NOMO-1 (cell line): Measurements from ENCODE around the gene RHOBTB3.
A peak's percentile ranks its signal among the peaks of the same experiment; 100 is the strongest.
"Not testable (repeated sequence)": the region's sequence is repeated elsewhere in the genome, so short reads cannot be mapped to it uniquely, and the experiment has no call there.

ENCODE experiments used
- DNase-seq, 2 experiments: peaks; one replicate each; lab custom pipeline; 2025; ENCODE audit not compliant: unreplicated experiment in 2 of 2; lab: John Stamatoyannopoulos, UW

The RHOBTB3 gene

DNA sequence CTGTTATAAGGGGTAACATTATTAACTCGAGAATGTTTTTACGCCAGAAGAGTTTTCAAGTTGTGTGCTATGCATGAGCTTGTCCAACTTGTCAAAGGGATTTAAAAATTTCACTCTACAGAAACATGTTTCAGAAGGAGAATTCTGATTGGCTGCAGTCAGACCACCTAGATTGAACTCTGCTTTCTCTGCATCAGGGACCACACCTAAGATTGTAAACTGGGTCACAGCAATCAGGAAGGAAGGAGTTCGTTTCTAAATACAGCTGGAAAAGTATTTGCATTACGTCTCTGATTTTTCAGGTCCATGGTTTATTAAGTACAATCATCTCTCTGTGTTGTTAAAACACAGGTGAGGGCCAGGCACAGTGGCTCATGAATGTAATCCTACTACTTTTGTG lies 85.6 kb downstream of the RHOBTB3 start:
- no peak for DNase-seq

DNA sequence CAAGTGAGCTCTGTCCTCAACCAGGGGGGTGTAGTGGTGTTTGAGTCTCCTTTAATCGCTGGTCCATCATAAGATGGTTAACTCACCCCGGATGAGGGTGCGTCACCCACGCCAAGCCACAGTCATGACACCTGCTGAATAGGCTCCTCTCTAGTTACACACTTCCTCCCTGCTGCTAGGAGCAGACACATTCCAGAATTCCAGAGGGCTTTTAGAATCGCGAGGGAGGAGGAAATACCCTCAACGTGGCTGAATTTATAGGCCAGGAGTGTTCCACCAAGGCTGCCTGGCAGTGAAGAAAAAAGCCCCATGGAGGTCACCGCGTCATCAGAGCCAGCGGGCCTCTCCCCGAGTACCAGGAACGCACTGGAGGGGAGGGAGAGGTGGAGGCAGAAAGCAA lies 86.3 kb downstream of the RHOBTB3 start:
- DNase-seq = no peak

DNA sequence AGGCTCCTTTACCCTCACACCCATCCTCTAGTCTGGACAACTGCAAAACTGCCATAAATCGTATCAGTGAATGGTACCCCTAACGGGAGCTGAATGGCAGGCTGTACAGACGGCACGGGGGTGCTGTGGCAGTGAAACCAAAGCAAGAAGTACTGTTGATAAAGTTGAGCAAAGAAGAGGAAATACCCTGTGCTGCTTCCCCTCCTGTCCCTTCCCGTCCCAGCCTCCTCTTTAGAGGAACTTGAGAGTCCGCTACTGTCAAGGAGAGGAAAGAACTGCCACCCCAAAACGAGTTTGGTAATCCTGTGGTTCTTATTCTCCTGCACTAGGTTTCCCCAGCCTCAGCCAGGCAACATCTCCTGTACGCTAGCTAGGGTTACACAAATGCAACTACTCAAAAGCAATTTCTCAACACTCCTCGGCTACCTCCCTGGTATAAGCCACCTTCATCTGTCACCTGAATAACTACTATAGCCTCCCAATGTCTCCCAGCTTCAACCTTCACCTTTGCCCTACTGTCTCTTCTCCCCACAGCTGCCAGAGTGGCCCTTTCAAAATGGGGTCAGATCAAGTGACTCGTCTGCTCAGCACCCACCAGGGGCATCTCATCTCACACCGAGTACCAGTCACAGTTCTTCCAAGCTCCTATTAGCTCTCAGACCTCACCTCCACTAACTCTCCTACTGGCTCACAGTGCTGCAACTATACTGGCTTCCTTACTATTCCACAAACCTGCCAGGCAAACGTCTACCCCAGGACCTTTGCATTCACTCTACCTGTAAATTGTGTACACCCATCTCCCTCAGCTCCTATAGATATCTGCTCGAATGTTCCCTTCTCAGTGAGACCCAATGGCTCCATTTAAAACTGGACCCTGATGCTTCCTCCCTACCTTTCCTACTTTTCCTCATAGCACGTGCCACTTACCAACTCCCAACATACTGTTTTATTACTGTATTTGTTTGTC lies 87.3 kb downstream of the RHOBTB3 start:
- peak; percentile 92 to 99 for DNase-seq

DNA sequence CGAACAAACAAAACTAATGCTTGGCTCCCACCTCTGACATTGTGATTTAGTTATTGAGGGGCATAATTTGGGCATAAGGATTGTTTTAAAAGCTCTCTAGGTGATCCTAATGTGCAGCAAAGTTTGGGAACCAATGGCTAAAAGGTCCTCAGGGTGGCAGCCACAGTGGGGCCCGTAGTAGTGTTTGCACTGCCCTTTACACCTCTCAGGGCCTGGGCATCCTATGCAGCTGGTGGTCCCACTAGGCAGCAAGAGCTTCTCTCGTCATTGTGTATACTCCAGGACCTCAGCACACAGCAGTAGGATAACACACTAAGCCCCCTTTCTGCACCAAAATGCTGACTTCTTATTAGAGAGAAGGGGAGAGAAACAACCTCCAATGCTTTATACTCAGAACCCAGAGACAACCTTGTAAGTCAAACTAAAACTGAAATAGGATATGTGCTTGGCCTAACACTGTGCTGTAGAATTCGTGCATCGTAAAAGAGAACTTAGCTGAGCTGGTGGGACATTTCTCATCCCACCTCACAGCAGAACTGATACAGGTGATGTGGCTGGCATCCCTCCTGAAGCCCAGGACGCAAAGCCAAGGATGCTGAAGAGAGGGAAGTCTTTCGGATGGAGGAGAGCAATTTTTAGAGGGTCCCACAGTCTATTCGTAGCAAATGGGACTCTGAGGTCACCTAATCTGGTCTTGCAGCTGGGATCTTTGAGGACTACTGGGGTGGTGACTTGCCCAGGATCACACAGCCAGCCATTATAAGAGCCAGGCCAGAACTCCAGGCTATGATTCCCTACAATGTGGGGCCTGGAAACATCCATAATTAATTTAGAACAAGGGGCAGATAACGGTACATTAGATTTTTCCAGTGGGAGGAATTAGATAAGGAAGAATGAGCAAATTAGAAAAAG lies 90.2 kb downstream of the RHOBTB3 start:
- DNase-seq = no peak

DNA sequence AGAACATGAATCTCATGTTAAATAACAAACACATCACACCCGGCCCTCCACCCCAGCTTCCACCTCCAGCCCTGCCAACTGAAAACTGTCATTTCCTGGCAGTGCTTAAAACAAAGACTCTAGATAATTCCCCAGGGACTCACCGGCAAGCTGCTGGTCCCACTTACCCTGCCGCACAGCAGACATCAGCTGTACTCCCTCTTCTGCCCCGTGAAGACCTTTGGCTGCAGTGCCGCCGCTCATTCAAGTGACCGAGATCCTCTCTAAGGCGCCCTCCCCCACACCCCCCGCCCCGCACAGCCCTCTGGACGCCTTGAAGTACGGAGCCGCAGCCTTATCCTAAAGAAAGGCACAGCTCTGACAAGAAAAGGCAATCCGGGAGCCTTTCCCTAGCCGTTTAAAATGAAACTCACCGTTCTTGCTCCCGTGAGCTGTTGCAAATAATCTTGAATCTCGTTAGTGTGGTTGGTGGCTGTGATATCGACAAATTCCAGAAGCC lies 91.0 kb downstream of the RHOBTB3 start:
- DNase-seq = peak; percentile 31 to 37

DNA sequence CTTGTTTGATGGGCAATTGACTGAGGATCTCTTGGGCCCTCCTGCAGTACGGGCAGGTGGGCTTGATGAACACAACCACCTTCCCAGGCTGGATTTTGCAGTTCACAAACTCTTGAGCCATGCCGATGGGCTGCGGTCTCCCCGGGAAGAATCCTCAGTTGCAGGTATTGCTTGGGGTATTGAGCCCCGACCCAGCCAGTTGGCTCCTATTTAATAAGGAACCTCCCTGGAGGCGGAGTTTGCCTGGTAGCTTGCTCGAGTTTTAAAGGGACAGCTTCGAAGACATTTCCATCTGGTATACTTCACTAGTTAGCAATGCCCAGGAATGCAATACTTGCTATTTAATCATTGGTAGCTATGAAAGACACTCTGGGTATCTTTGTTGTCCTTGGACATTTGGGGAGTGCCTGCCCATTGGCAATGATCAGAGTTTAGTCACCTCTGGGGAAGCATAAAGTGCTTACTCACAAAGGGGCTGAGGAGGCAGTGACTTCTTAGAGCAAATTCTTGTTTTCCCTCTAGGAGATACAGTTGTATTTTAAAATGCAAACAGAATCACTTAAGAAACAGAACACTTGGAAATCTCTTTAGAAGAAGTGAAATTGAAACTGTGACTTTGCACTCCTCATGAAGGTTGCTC lies 91.5 kb downstream of the RHOBTB3 start, which contains the start of gene GLRX:
Gene GLRX, minus strand, starts transcription at position 185 of the 640 bp plus-strand sequence. Its CDS starts 64 bp downstream, at position 121.
- DNase-seq = peak; percentile 31 to 63

DNA sequence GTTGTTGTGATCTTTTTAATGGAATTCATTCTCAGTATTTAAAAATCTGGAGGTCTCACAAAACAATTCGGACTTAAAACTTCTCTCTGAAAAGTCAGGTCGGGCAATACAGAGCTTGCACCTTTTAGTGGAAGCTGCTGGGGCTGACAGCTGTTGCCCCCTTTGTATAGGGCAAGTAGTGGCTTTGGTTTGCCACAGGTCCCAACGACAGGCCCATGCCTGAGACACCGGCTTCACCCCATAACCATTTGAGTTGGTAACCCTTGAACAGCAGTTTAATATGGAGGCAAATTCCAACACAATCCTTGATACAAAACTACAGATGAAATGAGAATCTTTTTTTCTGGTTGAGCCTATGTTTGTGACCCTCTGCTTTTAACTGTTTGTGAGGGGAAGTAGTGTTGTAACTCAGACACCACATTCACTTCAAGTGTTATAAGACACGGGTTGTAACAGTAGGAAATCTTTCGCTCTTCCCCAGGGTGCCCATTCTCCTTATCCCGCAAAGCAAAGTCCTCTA lies 92.1 kb downstream of the RHOBTB3 start:
- DNase-seq = peak in 1 of 2 experiments; percentile 50

DNA sequence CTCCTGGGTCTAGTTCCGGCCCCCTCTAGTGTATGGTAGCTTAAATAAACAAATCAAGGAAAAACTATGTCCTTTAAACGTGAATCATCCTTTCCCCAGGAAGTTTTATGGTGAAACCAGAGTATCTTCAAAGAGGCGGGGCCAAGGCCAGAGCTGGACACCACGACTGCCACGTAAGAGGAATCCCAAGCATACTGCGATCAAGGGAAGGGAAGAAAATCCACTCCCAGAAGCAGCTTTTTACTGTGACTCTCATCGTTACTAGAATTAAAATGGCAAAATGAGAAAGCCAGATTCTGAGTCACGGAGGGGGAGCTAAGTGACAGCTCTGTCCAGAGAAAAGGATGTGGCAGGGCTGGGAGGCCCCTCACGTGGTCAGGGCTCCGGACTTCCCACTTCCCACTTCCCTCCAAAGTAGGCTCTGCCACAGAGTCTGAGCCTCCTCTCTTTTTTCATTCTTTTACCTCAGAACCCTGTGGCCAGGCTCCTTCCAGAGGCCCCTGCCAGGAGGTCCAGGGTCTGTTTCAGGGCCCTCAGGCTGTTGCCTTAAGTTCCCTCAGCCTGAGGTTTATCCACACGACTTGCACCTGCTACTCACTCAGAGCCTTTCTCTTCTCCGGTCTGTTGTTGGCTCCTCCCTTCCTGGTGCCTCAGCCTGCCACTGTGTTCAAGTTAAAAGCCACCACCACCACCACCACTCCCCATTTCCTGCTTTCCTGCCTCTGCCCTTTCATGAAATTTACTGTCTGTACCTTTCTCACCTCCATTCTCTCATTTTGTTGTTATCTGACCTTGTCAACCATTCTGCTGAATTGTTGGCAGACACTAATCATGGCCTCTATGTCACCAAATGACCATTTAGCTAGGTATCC lies 92.8 kb downstream of the RHOBTB3 start:
- peak; percentile 78 for DNase-seq

DNA sequence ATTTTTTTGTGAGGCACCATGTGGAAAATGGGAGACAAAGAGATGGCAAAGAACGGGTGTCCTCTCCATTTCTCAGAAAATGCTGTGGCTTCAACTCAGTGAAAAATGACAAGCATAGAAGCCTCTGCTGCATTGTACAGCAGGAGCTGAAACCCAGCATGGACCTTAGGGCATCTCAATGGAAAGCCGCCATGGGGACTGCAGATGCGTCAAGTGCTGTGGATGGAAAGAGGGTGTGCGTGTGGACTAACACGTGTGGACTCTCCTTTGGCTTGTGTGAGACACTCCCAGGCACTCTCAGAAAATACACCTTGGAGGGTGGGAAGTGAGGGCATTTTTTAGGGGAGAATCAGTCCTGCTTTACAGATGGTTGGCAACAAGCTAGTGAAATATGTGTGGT lies 93.6 kb downstream of the RHOBTB3 start:
- no peak for DNase-seq

DNA sequence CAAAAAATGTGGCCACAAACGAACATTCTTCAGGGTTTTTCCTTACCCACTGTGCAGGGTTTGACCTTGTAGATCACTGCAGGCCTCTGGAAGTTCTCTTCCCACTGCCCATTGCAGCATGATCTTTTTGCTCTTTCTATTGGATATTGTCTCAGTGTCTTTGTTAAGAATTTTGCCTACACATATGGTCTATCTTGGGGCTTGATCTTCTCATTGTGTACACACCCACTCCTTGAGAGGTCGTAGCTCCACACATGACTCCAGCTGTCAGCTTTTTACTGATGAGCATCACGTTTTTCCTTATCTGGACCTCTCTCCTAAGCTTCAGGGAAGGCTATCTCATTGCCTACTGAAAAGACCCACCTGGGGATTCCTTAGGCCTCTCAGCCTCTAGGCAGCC lies 94.4 kb downstream of the RHOBTB3 start:
- no peak for DNase-seq

DNA sequence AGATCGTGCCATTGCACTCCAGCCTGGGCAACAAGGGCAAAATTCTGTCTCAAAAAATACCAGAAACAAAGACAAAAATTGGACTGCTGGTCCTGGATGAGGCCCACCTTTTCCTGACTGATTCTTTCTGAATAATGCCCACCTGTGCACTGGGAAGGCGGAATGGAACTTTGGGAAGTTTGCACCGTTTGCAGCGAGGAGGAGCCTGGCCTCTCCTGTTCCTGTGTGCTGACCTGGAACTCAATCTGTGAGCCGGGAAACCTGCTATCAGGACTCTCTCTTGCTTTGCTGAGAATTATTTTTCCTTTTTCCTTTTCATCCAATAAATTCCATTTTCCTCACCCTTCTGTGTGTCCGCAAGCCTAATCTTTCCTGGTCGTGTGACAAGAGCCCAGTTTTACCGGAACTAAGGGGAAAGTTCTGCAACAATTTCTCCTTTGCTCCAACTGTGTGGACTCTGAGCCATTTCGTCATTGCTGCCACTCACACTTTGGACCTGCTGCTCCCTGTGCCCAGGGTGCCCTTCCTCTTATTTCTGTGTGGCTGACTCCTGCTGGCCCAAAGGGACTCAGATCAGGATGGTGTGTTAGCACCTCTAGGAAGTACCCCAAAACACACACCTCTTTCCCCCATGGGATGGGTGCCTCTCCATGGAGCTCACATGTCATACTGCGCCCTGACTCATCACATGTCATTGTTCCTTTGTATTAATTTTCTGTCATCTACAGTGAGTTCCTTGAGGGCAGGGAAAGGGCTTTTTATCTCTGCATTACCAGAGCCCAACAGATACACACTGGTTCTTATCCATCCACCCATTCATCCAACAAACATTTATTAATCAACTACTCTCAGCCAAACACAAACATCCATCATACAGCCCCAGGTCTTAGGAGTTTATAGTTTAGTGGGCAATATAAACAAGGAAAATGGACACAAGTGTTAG lies 96.1 kb downstream of the RHOBTB3 start:
- DNase-seq = no peak

DNA sequence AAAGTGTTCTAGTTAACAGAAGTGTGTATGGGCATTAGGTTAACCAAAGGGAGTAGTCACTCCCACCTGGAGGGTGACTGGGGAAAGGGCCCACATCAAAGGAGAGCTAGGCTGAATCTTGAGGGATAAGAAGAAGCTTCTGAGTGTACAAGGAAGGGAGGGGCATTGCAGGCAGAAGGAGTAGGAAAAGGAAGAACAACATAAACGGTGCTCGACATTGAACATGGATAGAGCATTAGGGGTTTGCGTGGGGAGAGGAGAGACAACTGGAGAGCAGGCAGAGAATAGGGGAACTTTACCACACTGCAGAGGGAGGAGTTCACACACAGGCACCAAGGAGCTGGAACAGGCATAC lies 96.7 kb downstream of the RHOBTB3 start:
- no peak for DNase-seq

DNA sequence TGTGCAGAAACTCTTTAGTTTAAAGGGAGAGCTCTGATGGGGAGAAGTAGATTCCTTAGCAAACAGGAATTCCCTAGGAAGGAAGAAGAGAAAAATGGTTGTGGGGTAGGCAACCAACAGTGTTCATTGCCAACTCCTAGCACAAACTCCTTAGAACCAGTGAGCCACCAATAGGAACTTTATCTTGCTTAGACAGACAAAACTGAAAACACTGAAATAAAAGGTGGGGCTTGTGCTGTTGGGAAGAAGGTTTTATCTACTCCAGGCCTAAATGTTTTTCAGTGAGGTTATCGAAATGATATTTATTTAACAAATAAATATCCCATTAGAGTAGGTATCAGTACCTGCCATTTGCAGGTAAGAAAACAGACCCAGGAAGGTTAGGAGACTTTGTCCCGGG lies 99.1 kb downstream of the RHOBTB3 start:
- no peak for DNase-seq

DNA sequence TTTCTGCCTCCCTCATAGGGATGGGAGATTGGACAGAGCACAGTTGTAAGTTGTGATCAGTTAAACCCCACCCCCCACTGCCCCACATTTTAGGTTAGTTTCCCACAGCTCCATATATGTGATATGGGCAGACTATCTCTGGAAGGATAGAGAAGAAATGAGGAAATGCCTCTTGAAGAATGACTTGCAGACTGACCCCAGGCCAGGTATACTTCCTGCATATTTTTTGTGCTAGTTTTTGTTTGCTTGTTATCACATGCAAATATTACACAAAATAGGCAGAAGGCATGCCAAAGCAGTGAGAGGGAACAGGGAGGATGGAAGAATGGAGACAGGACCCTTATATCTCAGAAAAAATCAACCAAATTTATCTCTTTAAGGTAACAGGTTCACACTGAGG lies 101.5 kb downstream of the RHOBTB3 start:
- no peak for DNase-seq

DNA sequence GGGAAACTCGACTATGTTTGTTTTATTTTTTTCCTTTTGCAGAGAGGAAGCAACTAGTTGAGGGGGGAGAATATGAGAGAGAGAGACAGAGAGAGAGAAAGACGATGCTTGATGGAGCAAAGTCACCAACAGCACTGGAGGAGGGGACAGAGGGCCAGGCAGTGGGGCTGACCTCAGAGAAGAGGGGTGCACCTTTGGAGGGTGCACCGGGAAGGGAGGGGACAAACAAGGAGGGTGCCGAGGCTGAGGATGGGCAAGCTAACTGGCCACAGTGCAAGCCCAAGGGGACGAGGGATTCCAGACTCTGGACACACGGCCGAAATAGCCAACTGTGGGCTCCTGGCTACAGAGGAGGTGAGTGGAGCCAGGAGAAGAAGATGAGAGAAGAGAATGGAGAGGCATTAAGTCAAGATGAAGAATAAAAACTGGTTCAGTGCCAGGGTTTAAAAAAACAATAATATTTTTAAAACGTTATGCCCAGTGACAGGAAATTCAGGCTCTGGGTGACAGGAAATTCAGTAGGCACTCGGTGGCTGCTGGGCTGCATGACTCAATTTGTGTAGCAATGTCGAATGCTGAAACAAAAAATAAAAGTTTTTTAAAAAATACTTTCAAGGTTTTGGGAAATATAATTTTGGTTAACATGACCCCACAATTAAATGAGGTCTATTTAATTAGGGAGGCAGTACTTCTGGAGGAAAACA lies 104.7 kb downstream of the RHOBTB3 start:
- DNase-seq = peak in 1 of 2 experiments; percentile 20

DNA sequence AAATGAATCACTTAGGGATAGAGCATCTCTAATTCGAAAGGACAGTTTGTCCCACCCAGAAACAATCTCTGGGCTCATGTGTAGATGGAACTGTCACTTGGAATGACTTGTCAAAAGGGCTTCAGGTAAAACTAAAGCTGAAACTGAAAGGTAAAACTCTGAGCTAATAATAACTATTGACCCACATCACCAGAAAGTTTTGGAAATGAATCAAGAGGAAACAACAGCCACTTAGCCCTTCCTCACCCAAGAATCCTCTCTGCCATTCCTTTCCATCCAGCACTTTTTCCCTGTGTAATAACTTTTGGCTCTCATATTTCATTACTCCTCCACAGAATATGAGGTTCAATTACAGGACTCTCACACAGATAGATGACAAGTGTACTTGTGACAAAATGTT lies 105.4 kb downstream of the RHOBTB3 start:
- no peak for DNase-seq

DNA sequence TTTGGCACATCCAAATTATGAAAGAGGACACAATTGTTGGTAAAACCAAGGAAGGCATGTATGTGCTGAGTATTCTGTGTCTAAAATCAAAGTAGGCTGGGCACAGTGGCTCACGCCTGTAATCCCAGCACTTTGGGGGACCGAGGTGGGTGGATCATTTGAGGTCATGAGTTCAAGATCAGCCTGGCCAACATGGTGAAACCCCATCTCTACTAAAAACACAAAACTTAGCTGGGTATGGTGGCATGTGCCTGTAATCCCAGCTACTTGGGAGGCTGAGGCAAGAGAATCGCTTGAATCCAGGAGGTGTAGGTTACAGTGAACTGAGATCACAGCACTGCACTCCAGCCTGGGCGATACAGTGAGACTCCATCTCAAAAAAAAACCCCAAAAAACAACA lies 105.8 kb downstream of the RHOBTB3 start:
- not testable (repeated sequence) for DNase-seq

DNA sequence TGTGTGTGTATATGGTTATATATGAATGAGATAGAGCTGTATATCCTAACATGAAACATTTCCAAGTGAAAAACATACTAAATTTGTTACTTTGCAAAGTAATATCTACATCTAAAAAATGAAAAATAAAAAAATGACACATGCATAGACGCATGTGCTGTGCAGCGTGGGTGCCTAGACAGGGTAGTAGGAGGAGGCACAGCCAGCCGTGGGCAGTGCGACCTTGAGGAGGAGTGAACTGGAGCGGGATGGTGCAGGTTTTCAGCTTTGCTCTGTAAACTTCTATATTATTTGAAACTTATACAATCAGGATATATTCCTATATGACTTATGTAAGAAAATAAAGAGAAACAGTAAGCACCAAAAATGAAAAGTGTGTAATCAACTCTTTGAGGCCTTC lies 106.4 kb downstream of the RHOBTB3 start:
- DNase-seq = no peak
